Measurements from ENCODE around the gene DYNC1LI2.

DYNC1LI2 gene

DNA sequence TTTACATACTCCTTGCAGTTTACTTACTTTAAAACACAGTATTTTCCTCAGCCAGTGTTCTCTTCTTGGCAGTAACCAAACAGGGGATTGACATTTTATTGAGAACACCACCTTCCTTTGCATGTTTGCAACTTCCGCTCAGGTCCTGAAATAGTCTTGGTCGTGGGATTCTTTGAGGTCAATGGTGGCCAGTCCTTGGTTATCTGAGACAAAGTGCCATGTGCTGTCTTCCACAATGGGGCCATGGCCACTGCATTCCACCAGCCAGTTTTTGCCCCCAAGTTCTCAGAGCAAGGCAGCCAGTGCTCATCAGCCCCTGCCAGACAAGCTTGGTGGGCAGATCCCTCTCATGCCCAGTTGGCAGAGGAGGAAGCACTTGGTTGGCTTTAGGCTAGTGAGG, 77.7 kb downstream of the DYNC1LI2 start:
- no peak overlapping the region for H3K4me3 ChIP-seq (ENCODE audit: low read depth, low read length)
- no peaks in the 10 kb centered on the region for H3K27me3 ChIP-seq (ENCODE audit: control insufficient read depth, insufficient read depth, low read length)
- H3K9ac ChIP-seq (ENCODE audit: low read depth, low read length), result no peak overlapping the region
- no peaks in the 10 kb centered on the region for H3K4me1 ChIP-seq (ENCODE audit: control insufficient read depth, insufficient read depth, low read length)
- H3K9me3 ChIP-seq (ENCODE audit: control insufficient read depth, insufficient read depth, low read length), result no peaks in the 10 kb centered on the region
- H3K36me3 ChIP-seq (ENCODE audit: control insufficient read depth, insufficient read depth, low read length), result no peaks in the 10 kb centered on the region

All from iPS-15b (cell line).